Esophagus (tissue), 2 donors: ENCODE results near the gene ABCA7. TPM values are rescaled to one million over a fixed set of nuclear protein-coding genes. Genes with fewer than 3 reads are reported as not detected.
A peak's percentile ranks its signal among the peaks of the same experiment; 100 is the strongest.
"Not testable (repeated sequence)": the region's sequence is repeated elsewhere in the genome, so short reads cannot be mapped to it uniquely, and the experiment has no call there.

Source experiments
- H3K27ac ChIP-seq, 2 donors: one replicate each; pipeline ENCODE4 v1.5.1; 2013; ENCODE audit warnings: low read depth in 2 of 2, mild to moderate bottlenecking in 2 of 2, inconsistent platforms in 1 of 2, low read length in 1 of 2, moderate library complexity in 1 of 2
- H3K27me3 ChIP-seq, 2 donors: one replicate each; pipeline ENCODE4 v1.6.1; 2013; ENCODE audit warnings: low read length in 2 of 2, control low read depth in 1 of 2, mild to moderate bottlenecking in 1 of 2; ENCODE audit not compliant: insufficient read depth in 2 of 2, control insufficient read depth in 1 of 2
- H3K36me3 ChIP-seq, 2 donors: one replicate each; pipeline ENCODE4 v1.6.1; 2013; ENCODE audit warnings: low read length in 1 of 2; ENCODE audit not compliant: control insufficient read depth in 2 of 2, insufficient read depth in 2 of 2
- H3K4me1 ChIP-seq, 2 donors: one replicate each; pipeline ENCODE4 v1.6.1; 2013; ENCODE audit warnings: low read length in 1 of 2; ENCODE audit not compliant: control insufficient read depth in 2 of 2, insufficient read depth in 2 of 2
- H3K4me3 ChIP-seq, 2 donors: one replicate each; pipeline ENCODE4 v1.5.1; 2013; ENCODE audit warnings: low read length in 2 of 2, mild to moderate bottlenecking in 2 of 2, low read depth in 1 of 2, moderate library complexity in 1 of 2
- H3K9me3 ChIP-seq, 2 donors: one replicate each; pipeline ENCODE4 v1.6.1; 2013; ENCODE audit warnings: mild to moderate bottlenecking in 2 of 2, low read depth in 1 of 2, low read length in 1 of 2, moderate library complexity in 1 of 2; ENCODE audit not compliant: control insufficient read depth in 2 of 2, insufficient read depth in 1 of 2
- WGBS, 2 donors: extraction: QIAGEN DNeasy Blood & Tissue Kit; methylation state at CpG; one replicate each; pipeline ENCODE4 v1.1.7; 2013; 5-methylcytosine and 5-hydroxymethylcytosine counted together
- polyA plus RNA-seq, 2 donors: library from polyadenylated mRNA; stranded (reverse); fragments of 200-250 nt; gene quantifications; one replicate each; pipeline ENCODE4 v1.2.3, GENCODE V29; 2013
- donor health status: healthy with polysubstance abuse.
- donor health status: Bipolar disorder and iron deficiency.

The ABCA7 gene
- polyA plus RNA-seq, 2 donors = 11.4 to 26.4 TPM

DNA sequence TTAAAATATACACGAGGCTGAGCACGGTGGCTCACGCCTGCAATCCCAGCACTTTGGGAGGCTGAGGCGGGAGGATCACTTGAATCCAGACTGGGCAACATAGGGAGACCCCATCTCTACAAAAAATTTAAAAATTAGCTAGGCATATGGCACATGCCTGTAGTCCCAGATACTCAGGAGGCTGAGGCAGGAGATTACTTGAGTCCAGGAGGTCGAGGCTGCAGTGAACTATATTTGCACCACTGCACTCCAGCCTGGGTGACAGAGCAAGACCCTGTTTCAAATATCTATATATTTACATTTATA lies 16.1 kb upstream of the ABCA7 start:
- H3K4me1 ChIP-seq = peaks cover 10 to 14% of the 10 kb centered on the region in 2 donors
- H3K4me3 ChIP-seq, H3K9me3 ChIP-seq, H3K27me3 ChIP-seq, H3K27ac ChIP-seq, H3K36me3 ChIP-seq: not testable (repeated sequence)
- 77 to 79% methylated on average over 5 of the region's 5 CpGs for WGBS, 2 donors

GRCh38 chr19:1025080-1025479 lies 14.8 kb upstream of the ABCA7 start:
- not testable (repeated sequence) for H3K27ac ChIP-seq

GRCh38 chr19:1025960-1026782 lies 13.7 kb upstream of the ABCA7 start, which contains the start of gene CNN2:
TSS of gene CNN2 (plus strand) at chr19:1026608. CDS start at chr19:1026662, 54 bp downstream.
- Histone ChIP-seq H3K27ac (peak within 1 kb of the TSS; percentile 94 to 95), H3K4me1 (peaks cover 2 to 5% of the 10 kb centered on the region in 2 donors), H3K36me3 (peaks cover 0 to 2% of the 10 kb centered on the region in 2 donors), H3K9me3 (no peaks in the 10 kb centered on the region), H3K27me3 (no peaks in the 10 kb centered on the region), H3K4me3 (peak within 1 kb of the TSS; percentile 89 to 97)
- WGBS, 2 donors = 4 to 5% methylated on average over 63 of the region's 63 CpGs

More at GRCh38 chr19:1025080-1025479, 14.8 kb upstream of the ABCA7 start:
- not testable (repeated sequence) for H3K27me3 ChIP-seq, H3K9me3 ChIP-seq, H3K36me3 ChIP-seq, H3K4me1 ChIP-seq, H3K4me3 ChIP-seq
- WGBS, 2 donors = 79 to 84% methylated on average over 6 of the region's 6 CpGs

DNA sequence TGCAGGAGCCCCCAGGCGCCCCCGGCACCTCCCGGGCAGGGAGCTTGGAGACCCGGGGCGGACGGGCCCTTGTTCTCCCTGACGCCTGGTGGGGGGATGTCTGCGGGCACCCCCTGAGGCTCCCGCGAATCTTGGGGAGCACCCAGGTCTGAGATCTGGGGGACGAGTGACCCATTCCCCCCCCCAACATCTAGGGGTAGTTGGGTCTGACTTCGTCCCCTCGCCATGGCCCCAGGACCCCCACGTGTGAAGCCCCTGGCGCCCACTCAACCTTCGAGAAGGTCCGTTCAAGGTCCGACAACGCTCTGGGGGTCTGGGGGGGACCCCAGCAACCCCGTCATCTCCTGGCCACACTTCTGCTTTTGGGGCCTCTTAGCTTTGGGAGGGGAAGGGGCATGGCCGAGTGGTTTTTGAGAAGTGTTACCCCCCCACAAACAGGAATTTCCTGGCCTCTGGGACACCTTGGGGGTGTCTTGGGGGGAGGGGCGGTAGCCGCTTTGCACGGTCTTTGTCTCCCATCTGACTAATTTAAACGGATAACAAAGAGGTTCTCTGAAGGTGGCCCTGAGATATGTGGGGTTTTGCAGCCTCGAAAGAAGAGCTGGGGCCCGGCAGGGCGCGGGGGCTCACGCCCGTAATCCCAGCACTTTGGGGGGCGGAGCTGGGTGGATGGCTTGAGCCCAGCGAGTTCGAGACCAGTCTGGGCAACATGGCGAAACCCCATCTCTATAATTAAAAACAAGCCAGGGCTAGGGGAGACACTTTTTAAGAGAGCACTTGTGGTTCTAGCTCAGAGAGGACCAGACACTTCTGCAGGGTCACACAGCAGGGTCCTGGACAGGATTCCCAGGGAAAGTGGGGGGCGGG lies 12.9 kb upstream of the ABCA7 start:
- WGBS, 2 donors = 1% methylated on average over 36 of the region's 36 CpGs
- H3K27ac ChIP-seq = peak overlapping the region; percentile 94 to 95
- peaks cover 0 to 2% of the 10 kb centered on the region in 2 donors for H3K36me3 ChIP-seq
- peaks cover 2 to 5% of the 10 kb centered on the region in 2 donors for H3K4me1 ChIP-seq
- H3K9me3 ChIP-seq = no peaks in the 10 kb centered on the region
- H3K27me3 ChIP-seq = no peaks in the 10 kb centered on the region
- peak overlapping the region; percentile 89 to 97 for H3K4me3 ChIP-seq

GRCh38 chr19:1027650-1028061 lies 12.3 kb upstream of the ABCA7 start:
- H3K36me3 ChIP-seq = peaks cover 0 to 7% of the 10 kb centered on the region in 2 donors
- no peaks in the 10 kb centered on the region for H3K9me3 ChIP-seq
- WGBS, 2 donors = 3% methylated on average over 16 of the region's 16 CpGs
- peaks cover 2 to 5% of the 10 kb centered on the region in 2 donors for H3K4me1 ChIP-seq
- peak overlapping the region; percentile 94 to 95 for H3K27ac ChIP-seq
- peak overlapping the region; percentile 89 to 97 for H3K4me3 ChIP-seq
- H3K27me3 ChIP-seq = no peaks in the 10 kb centered on the region

DNA sequence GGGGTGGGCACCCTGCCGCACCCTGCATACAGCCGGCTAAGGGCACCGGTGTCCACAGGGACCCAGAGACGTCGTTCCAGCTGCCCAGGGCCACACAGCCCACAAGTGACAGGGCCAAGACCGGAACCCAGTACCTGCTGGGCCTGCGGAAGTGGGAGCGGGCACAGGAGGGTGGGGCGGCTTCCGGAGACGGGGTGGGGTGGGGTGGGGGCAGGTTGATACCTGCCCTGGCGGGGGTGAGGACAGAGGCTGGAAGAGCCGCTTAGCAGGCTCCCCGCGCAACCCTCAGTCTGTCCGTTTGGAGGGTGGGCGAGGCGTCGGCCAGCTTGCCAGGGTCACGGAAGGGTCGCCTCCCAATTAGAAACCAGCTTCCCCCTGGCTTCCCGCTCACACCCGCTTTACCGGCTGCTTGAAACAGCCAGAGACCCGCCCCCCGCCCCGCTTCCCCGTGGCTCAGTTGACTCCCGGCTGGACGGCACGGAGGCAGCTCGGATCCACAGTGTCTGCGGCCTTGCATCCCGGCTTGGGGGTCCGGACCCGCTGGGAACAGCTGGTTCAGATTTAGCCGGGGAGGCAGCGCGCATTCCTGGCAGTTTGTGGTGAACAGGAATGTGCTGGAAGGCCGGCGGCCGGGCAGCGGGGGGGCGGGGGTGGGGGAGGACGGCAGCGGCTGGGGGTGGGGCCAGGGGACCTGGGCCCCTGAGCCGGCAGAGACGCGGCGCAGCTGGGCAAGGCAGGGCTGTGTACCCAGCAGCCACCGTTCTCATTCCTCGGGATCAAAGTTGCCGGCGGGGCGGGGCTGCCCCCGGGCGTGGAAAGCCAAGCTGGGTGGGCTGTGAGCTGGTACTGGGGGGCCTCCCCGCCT lies 11.6 kb upstream of the ABCA7 start:
- Histone ChIP-seq H3K9me3 (no peaks in the 10 kb centered on the region), H3K27me3 (no peaks in the 10 kb centered on the region), H3K4me3 (peak overlapping the region; percentile 89 to 97), H3K4me1 (peaks cover 2 to 5% of the 10 kb centered on the region in 2 donors), H3K27ac (peak overlapping the region; percentile 94 to 95), H3K36me3 (peaks cover 0 to 12% of the 10 kb centered on the region in 2 donors)
- WGBS, 2 donors = 1% methylated on average over 49 to 58 of the region's 58 CpGs

- WGBS, 2 donors = 85 to 92% methylated on average over 20 of the region's 20 CpGs
- peaks cover 0 to 25% of the 10 kb centered on the region in 2 donors for H3K36me3 ChIP-seq
Measured at GRCh38 chr19:1032264-1032867, 7.5 kb upstream of the ABCA7 start.

GRCh38 chr19:1035998-1036621 lies 3.8 kb upstream of the ABCA7 start:
- Histone ChIP-seq H3K36me3 (peaks cover 0 to 29% of the 10 kb centered on the region in 2 donors), H3K27ac (no peak overlapping the region), H3K4me1 (peaks cover 3 to 6% of the 10 kb centered on the region in 2 donors), H3K9me3 (no peaks in the 10 kb centered on the region), H3K4me3 (no peak overlapping the region), H3K27me3 (no peaks in the 10 kb centered on the region)
- 90% methylated on average over 29 of the region's 29 CpGs for WGBS, 2 donors

More at GRCh38 chr19:1032264-1032867, 7.5 kb upstream of the ABCA7 start:
- no peaks in the 10 kb centered on the region for H3K9me3 ChIP-seq
- no peak overlapping the region for H3K4me3 ChIP-seq
- no peaks in the 10 kb centered on the region for H3K27me3 ChIP-seq
- H3K27ac ChIP-seq = no peak overlapping the region
- peaks cover 2 to 5% of the 10 kb centered on the region in 2 donors for H3K4me1 ChIP-seq
